Peyer's patch (tissue), 4 donors: ENCODE results near the gene MARCKSL1. TPM values are rescaled to one million over a fixed set of nuclear protein-coding genes. Genes with fewer than 3 reads are reported as not detected.
"Not testable (repeated sequence)": the region's sequence is repeated elsewhere in the genome, so short reads cannot be mapped to it uniquely, and the experiment has no call there.

ENCODE experiments used
- DNase-seq, 3 donors: peaks; one replicate each; pipeline ENCODE4 v3.0.0-alpha.2; 2017 to 2019
- H3K27ac ChIP-seq, 4 donors: fragments of 200-600 bp; sonication (generic); one replicate each; pipeline ENCODE4 v1.5.1; 2016 to 2019
- H3K27me3 ChIP-seq, 2 donors: fragments of 200-600 bp; sonication (generic); one replicate each; pipeline ENCODE4 v1.5.1; 2019
- H3K36me3 ChIP-seq, 3 donors: fragments of 200-600 bp; sonication (generic); one replicate each; pipeline ENCODE4 v1.5.1; 2016 to 2019
- H3K4me1 ChIP-seq, 4 donors: fragments of 200-600 bp; sonication (generic); one replicate each; pipeline ENCODE4 v1.5.1; 2016 to 2019
- H3K4me3 ChIP-seq, 4 donors: fragments of 200-600 bp; sonication (generic); 1 replicate in 3 of 4; 2 replicates in 1 of 4; pipeline ENCODE4 v1.5.1; 2016 to 2019; ENCODE audit warnings: mild to moderate bottlenecking in 1 of 4
- H3K9me3 ChIP-seq, 4 donors: fragments of 200-600 bp; sonication (generic); one replicate each; pipeline ENCODE4 v1.5.1; 2016 to 2019; ENCODE audit warnings: mild to moderate bottlenecking in 1 of 4
- POLR2A ChIP-seq, 2 donors: fragments of 450-650 bp; IDR thresholded peaks; one replicate each; pipeline ENCODE4 v1.5.1; 2017; ENCODE audit warnings: antibody characterized with exemption in 2 of 2, mild to moderate bottlenecking in 2 of 2, moderate library complexity in 2 of 2
- total RNA-seq, 4 donors: library from RNA; depleted of rRNA; stranded (reverse); fragments of >200 nt; gene quantifications; one replicate each; pipeline ENCODE4 v1.1.0, GENCODE V29; 2016
- TF ChIP-seq, protein P1 (sequence below), 6 experiments: fragments of 450-650 bp in 4 of 6; fragments of 200-600 bp in 2 of 6; sonication (generic) in 1 of 6; IDR thresholded peaks; one replicate each; pipeline ENCODE4 v1.5.1; 2017 to 2019; ENCODE audit warnings: antibody characterized with exemption in 6 of 6, mild to moderate bottlenecking in 3 of 6, moderate library complexity in 1 of 6

The MARCKSL1 gene
- total RNA-seq, 4 donors from 2014 or later = 19.1 to 51.2 (median 35.9) TPM

DNA sequence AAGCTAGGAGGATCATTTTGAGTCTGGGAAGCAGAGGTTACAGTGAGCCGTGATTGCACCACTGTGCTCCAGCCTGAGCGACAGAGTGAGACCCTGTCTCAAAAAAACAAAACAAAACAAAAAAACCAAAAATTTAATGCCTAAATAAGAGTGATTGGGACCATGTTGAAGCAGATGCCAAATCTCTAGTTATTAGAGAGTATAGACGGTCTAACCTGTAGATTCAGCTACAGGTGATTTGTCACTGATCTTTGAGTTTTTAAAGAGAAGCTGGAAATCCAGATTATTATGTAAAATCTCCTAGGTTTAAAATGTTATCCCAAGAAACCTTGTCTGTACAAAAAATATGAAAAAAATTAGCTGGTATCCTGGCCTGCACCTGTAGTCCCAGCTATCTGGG lies 32.7 kb downstream of the MARCKSL1 start:
- DNase-seq = no peak
- no peak for TF ChIP-seq POLR2A (IDR thresholded peaks at IDR 0.05)
- TF ChIP-seq, protein P1, sequence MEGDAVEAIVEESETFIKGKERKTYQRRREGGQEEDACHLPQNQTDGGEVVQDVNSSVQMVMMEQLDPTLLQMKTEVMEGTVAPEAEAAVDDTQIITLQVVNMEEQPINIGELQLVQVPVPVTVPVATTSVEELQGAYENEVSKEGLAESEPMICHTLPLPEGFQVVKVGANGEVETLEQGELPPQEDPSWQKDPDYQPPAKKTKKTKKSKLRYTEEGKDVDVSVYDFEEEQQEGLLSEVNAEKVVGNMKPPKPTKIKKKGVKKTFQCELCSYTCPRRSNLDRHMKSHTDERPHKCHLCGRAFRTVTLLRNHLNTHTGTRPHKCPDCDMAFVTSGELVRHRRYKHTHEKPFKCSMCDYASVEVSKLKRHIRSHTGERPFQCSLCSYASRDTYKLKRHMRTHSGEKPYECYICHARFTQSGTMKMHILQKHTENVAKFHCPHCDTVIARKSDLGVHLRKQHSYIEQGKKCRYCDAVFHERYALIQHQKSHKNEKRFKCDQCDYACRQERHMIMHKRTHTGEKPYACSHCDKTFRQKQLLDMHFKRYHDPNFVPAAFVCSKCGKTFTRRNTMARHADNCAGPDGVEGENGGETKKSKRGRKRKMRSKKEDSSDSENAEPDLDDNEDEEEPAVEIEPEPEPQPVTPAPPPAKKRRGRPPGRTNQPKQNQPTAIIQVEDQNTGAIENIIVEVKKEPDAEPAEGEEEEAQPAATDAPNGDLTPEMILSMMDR (IDR thresholded peaks at IDR 0.05) = no peak
- no peaks in the 10 kb centered on the region for H3K27me3 ChIP-seq
- peaks cover 0 to 37% (median 0%) of the 10 kb centered on the region in 3 donors for H3K36me3 ChIP-seq
- H3K4me3 ChIP-seq = no peak overlapping the region
- H3K27ac ChIP-seq = no peak overlapping the region
- peaks cover 0 to 9% (median 0%) of the 10 kb centered on the region in 4 donors for H3K4me1 ChIP-seq
- no peaks in the 10 kb centered on the region for H3K9me3 ChIP-seq

DNA sequence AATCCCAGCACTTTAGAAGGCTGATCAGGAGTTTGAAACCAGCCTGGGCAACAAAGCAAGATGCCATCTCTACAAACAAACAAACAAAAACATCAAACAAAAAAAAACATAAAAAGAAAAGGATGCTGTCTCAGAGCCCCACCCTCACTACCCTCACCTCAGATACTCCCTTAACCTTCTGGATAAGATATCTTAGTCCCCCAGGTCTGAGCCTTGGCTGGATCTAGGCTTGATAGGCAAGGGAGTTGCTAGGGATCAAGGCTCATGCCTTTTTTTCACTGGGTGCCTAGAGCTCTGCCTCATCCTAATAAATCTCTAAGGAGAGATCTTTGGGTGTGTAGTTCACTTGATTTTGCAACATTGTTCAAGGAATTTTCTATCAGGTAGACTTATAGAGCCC lies 36.7 kb downstream of the MARCKSL1 start:
- no peak for DNase-seq
- Histone ChIP-seq H3K27me3 (no peaks in the 10 kb centered on the region), H3K27ac (no peak overlapping the region), H3K9me3 (no peaks in the 10 kb centered on the region), H3K4me3 (no peak overlapping the region), H3K4me1 (no peaks in the 10 kb centered on the region), H3K36me3 (peaks cover 0 to 24% (median 0%) of the 10 kb centered on the region in 3 donors)
- no peak for TF ChIP-seq POLR2A (IDR thresholded peaks at IDR 0.05)
- TF ChIP-seq, protein P1 (IDR thresholded peaks at IDR 0.05) = no peak

DNA sequence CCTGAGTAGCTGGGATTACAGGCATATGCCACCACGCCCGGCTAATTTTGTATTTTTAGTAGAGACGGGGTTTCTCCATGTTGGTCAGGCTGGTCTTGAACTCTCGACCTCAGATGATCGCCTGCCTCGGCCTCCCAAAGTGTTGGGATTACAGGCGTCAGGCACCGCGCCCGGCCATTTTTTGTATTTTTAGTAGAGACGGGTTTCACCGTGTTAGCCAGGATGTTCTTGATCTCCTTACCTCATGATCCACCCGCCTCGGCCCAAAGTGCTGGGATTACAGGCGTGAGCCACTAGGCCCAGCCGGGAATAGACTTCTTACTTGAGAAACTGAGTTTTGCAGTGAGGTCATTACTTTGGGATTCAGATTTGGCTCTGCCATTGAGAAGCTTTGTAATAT lies 37.8 kb downstream of the MARCKSL1 start:
- H3K27ac ChIP-seq, H3K27me3 ChIP-seq, DNase-seq, H3K9me3 ChIP-seq, H3K4me3 ChIP-seq: not testable (repeated sequence)
- peaks cover 0 to 12% (median 0%) of the 10 kb centered on the region in 3 donors for H3K36me3 ChIP-seq
- peaks cover 0 to 11% (median 0%) of the 10 kb centered on the region in 4 donors for H3K4me1 ChIP-seq

DNA sequence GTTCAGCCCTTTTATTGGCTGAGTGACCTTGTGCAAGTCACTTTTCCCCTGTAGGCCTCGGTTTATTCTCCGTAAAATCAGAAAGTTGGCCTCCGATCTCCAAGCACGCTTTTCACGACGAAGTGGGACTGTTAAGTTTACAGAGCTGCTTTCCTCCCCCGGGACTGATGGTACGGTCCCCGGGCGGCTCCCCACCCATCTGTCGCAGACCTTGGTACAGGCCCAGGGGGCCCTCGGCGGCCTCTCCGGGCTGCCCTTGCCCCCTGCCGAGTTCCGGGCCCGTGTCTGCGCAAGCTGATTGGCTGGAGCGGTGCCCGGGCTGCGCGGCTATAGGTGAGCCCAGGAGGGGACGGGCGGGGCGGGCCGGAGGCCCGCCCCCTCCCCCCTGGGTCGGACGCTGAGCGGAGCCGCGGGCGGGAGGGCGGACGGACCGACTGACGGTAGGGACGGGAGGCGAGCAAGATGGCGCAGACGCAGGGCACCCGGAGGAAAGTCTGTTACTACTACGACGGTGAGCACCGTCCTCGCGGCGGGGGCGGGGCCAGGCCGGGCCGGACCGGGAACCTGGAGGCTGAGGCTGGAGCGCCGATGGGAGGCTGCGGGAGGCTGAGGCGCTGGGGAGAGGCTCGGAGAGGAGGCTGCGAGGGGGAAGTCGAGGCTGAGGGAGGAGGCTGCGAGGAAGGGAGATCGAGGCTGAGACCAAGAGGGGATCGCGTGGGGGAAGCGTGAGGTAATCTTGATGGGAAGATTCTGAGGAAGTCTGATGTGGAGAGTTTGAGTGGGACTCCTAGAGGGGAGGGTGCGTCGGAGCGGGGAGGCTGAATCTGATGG lies 44.1 kb downstream of the MARCKSL1 start, which contains the start of gene HDAC1:
Gene HDAC1 (plus strand): TSS at position 376 of the 831 bp plus-strand sequence. CDS start 87 bp downstream, at position 463.
- Histone ChIP-seq H3K27ac (peak within 1 kb of the TSS; percentile 88 to 96 (median 90)), H3K27me3 (no peaks in the 10 kb centered on the region), H3K4me3 (peak within 1 kb of the TSS; percentile 69 to 97 (median 88)), H3K4me1 (peaks cover 0 to 24% (median 0%) of the 10 kb centered on the region in 4 donors), H3K9me3 (no peaks in the 10 kb centered on the region), H3K36me3 (no peaks in the 10 kb centered on the region)
- peak; percentile 95 to 99 (median 99) for DNase-seq
- peak; percentile 50 to 72 for TF ChIP-seq POLR2A (IDR thresholded peaks at IDR 0.05)
- TF ChIP-seq, protein P1 (IDR thresholded peaks at IDR 0.05) = no peak

DNA sequence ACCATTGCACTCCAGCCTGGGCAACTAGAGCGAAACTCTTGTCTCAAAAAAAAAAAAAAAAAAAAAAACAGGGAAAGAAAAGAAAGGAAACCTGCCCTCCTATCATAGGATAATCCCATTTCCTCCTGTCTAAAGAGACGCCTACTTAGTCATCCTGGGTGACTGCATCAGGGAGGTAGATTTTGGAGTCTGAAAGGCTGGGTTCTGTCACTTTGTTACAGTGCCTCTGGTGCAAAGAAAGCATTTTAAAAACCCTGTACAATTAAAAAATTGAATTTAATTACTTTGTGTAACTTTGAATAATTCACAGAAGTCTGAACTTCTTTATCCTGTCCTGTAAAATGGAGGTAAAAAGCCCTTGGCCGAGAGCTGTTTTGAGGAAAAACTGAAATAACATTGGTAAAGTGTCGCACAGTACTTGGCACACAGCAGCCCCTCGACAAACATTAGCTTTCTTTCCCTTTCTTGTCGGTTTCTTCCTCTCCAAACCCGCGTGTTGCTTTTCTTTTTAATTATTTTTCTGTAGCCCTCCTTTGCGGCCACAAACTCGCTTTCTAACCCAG lies 44.8 kb downstream of the MARCKSL1 start:
- Histone ChIP-seq H3K36me3 (no peaks in the 10 kb centered on the region), H3K27me3 (no peaks in the 10 kb centered on the region), H3K9me3 (no peaks in the 10 kb centered on the region), H3K4me3 (peak overlapping the region; percentile 69 to 97 (median 88)), H3K4me1 (peaks cover 0 to 24% (median 0%) of the 10 kb centered on the region in 4 donors), H3K27ac (peak overlapping the region; percentile 88 to 96 (median 90))
- TF ChIP-seq, protein P1 (IDR thresholded peaks at IDR 0.05) = no peak
- TF ChIP-seq POLR2A (IDR thresholded peaks at IDR 0.05) = no peak
- DNase-seq = no peak

DNA sequence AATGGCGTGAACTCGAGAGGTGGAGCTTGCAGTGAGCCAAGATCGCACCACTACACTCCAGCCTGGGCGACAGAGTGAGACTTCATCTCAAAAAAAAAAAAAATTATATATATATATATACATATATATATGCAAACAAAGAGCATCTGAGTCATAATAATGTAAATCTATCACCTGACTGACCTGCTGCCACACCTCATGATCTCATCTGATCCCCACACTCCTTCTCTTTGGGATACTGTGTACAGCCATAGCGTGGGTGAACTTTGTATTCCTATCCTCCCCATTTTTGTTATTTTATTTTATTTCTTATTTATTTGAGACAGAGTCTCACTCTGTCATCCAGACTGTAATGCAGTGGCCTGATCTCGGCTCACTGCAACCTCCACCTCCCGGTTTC lies 46.8 kb downstream of the MARCKSL1 start:
- no peaks in the 10 kb centered on the region for H3K9me3 ChIP-seq
- no peaks in the 10 kb centered on the region for H3K27me3 ChIP-seq
- peaks cover 0 to 24% (median 0%) of the 10 kb centered on the region in 4 donors for H3K4me1 ChIP-seq
- H3K4me3 ChIP-seq = no peak overlapping the region
- H3K36me3 ChIP-seq = no peaks in the 10 kb centered on the region
- TF ChIP-seq POLR2A (IDR thresholded peaks at IDR 0.05) = no peak
- TF ChIP-seq, protein P1 (IDR thresholded peaks at IDR 0.05) = no peak
- no peak for DNase-seq
- H3K27ac ChIP-seq = peak overlapping the region in 1 of 4 donors; percentile 42
